Mesendoderm (in vitro differentiated cells): ENCODE measurements around the gene RGPD8.
"Not testable (repeated sequence)": the region's sequence is repeated elsewhere in the genome, so short reads cannot be mapped to it uniquely, and the experiment has no call there.

ENCODE experiments used
- DNase-seq: peaks from one replicate; pipeline ENCODE4 v3.0.0; 2013
- H2AK5ac ChIP-seq: 2 replicates; pipeline ENCODE4 v1.6.1; 2013; ENCODE audit warnings: low read length, inconsistent platforms
- H2BK120ac ChIP-seq: 2 replicates; pipeline ENCODE4 v1.6.1; 2013; ENCODE audit warnings: low read depth, mild to moderate bottlenecking, low read length, moderate library complexity, mixed read lengths
- H2BK15ac ChIP-seq: replicated peaks from 2 replicates; pipeline ENCODE4 v1.6.1; 2013; ENCODE audit warnings: low read depth, mild to moderate bottlenecking, moderate library complexity
- H2BK5ac ChIP-seq: 2 replicates; pipeline ENCODE4 v1.6.1; 2013; ENCODE audit warnings: low read length, inconsistent platforms
- H3K18ac ChIP-seq: 2 replicates; pipeline ENCODE4 v1.6.1; 2013; ENCODE audit warnings: mild to moderate bottlenecking, low read length, mixed read lengths
- H3K23ac ChIP-seq: one replicate; pipeline ENCODE4 v1.6.1; 2013; ENCODE audit warnings: low read length
- H3K27ac ChIP-seq: 2 replicates; pipeline ENCODE4 v1.5.1; 2013; ENCODE audit warnings: low read depth, mild to moderate bottlenecking, inconsistent platforms, low read length, moderate library complexity
- H3K27me3 ChIP-seq: 2 replicates; pipeline ENCODE4 v1.6.1; 2013; ENCODE audit warnings: low read length, control low read depth, mild to moderate bottlenecking, inconsistent platforms; ENCODE audit not compliant: insufficient read depth, poor library complexity
- H3K36me3 ChIP-seq: 2 replicates; pipeline ENCODE4 v1.6.1; 2013; ENCODE audit warnings: low read length, inconsistent platforms; ENCODE audit not compliant: control insufficient read depth, insufficient read depth
- H3K4ac ChIP-seq: one replicate; pipeline ENCODE4 v1.6.1; 2013; ENCODE audit warnings: low read depth, mild to moderate bottlenecking, low read length, moderate library complexity
- H3K4me1 ChIP-seq: 2 replicates; pipeline ENCODE4 v1.6.1; 2013; ENCODE audit warnings: low read depth, low read length, inconsistent platforms; ENCODE audit not compliant: control insufficient read depth
- H3K4me2 ChIP-seq: 2 replicates; pipeline ENCODE4 v1.6.1; 2013; ENCODE audit warnings: low read length
- H3K4me3 ChIP-seq: 2 replicates; pipeline ENCODE4 v1.5.1; 2013; ENCODE audit warnings: mild to moderate bottlenecking, low read length
- H3K56ac ChIP-seq: one replicate; pipeline ENCODE4 v1.6.1; 2013; ENCODE audit warnings: low read length
- H3K79me1 ChIP-seq: 2 replicates; pipeline ENCODE4 v1.6.1; 2013; ENCODE audit warnings: low read length, inconsistent platforms
- H3K79me2 ChIP-seq: 2 replicates; pipeline ENCODE4 v1.6.1; 2013; ENCODE audit warnings: mild to moderate bottlenecking, low read length; ENCODE audit not compliant: control insufficient read depth, insufficient read depth
- H3K9ac ChIP-seq: 2 replicates; pipeline ENCODE4 v1.6.1; 2013; ENCODE audit warnings: low read length, inconsistent platforms
- H4K5ac ChIP-seq: one replicate; pipeline ENCODE4 v1.6.1; 2013; ENCODE audit warnings: low read length
- H4K8ac ChIP-seq: one replicate; pipeline ENCODE4 v1.6.1; 2013; ENCODE audit warnings: low read depth, mild to moderate bottlenecking, control low read depth, low read length, moderate library complexity
- WGBS: extraction: QIAGEN DNeasy Blood & Tissue Kit; methylation state at CpG from one replicate; pipeline ENCODE4 v1.1.7; 2013; ENCODE audit warnings: low lambda C conversion rate, missing lambda C conversion rate; ENCODE audit not compliant: insufficient coverage; ENCODE audit errors: extremely low coverage; 5-methylcytosine and 5-hydroxymethylcytosine counted together

Gene RGPD8

DNA sequence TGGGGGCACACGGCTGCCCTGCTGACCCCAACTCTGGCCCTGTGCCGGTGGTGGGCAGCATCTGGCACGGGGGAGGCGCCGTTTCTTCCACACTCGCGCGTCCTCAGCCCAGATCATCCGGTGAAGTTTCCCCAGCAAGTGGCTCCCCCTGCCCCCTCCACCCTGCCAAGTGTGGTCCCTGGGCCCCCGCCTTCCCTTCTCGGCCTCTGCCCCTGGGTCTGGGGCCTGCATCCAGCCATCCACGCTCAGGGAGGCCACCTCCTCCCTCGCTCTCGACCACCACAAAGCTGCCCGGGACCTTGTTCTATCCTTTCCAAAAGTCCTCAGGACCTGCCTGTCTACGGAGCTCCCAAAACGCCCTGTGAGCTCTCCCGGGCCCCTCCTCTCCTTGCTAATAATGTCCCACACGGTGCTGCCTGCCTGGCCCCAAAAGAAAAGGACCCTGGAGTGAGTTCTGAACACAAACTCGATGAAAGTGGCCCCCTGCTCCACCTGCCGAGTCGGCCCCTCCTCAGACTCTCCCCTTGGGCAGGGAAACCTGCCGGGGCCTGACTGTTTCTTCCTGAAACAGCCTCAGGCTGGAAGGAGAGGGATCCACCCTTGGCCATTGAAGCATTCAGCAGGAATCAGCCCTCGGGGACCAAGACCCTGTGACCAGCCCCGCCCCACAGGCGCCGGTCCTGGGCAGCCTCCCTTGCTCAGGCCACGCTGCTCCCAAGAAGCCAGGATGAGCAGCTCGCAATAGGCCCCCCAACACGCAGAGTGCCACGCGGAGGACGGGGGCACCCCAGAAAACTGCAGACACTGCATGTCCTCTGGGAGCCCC lies 1.7 kb upstream of the RGPD8 start:
- H3K4ac ChIP-seq, H2BK120ac ChIP-seq, H3K56ac ChIP-seq, H3K18ac ChIP-seq, H3K9ac ChIP-seq, H3K36me3 ChIP-seq, H2BK15ac ChIP-seq, H3K4me2 ChIP-seq, DNase-seq, H2AK5ac ChIP-seq, H3K23ac ChIP-seq, H3K27ac ChIP-seq, H3K27me3 ChIP-seq, H3K4me3 ChIP-seq, H4K5ac ChIP-seq, H2BK5ac ChIP-seq, H4K8ac ChIP-seq, H3K4me1 ChIP-seq, H3K79me2 ChIP-seq, H3K79me1 ChIP-seq: not testable (repeated sequence)
- WGBS = no CpG with 5 or more reads among the region's 33 CpGs

DNA sequence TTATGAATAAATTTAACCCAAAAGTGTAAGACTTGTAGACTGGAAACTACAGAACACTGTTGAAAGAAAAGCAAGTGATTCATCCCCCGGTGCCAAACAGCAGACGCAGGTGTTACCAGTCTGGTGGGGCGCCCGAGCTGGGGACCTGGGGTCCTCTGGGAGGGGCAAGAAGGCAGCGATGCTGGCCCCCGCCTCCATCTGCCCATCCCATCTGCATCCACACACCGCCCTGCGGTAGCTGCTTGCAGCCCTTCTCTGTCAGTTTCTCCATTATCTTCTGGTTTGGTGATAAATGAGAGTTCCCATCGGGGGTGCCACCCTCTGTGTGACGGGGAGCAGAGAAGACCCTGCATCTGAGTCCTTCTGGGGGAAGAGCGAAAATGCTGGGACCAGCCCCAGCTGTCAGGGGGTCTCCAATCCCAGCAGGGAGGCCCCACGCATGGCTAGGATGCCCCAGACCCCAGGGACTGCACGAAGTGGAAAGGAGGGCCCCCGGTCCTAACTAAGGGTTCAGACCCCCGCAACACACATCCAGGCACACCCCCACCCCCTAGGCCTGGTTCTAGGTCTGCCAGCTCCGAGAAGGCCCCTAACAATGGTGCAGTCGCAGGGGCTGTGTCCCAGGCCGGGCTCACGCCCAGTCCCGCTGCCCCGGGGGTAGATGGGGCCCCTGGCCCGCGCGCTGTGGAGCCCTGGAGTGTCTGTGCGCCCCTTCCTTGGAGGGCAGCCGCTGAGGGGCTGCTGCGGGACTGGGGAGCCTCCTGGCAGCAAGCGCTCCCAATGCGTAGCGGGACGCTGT lies 686 bp upstream of the RGPD8 start:
- no peak for DNase-seq
- Histone ChIP-seq H3K79me1 (no peaks in the 10 kb centered on the region), H3K27ac (no peak overlapping the region), H2BK120ac (no peak overlapping the region), H3K23ac (no peak overlapping the region), H3K4me3 (no peak overlapping the region), H2AK5ac (no peak overlapping the region), H3K4me1 (no peaks in the 10 kb centered on the region), H3K56ac (no peak overlapping the region), H3K4ac (no peak overlapping the region), H4K5ac (no peak overlapping the region), H3K27me3 (no peaks in the 10 kb centered on the region), H3K4me2 (no peak overlapping the region), H3K9ac (no peak overlapping the region), H4K8ac (no peak overlapping the region), H3K36me3 (no peaks in the 10 kb centered on the region), H3K79me2 (no peaks in the 10 kb centered on the region), H3K18ac (no peak overlapping the region), H2BK5ac (no peak overlapping the region), H2BK15ac (no peak overlapping the region)
- WGBS = no CpG with 5 or more reads among the region's 31 CpGs

DNA sequence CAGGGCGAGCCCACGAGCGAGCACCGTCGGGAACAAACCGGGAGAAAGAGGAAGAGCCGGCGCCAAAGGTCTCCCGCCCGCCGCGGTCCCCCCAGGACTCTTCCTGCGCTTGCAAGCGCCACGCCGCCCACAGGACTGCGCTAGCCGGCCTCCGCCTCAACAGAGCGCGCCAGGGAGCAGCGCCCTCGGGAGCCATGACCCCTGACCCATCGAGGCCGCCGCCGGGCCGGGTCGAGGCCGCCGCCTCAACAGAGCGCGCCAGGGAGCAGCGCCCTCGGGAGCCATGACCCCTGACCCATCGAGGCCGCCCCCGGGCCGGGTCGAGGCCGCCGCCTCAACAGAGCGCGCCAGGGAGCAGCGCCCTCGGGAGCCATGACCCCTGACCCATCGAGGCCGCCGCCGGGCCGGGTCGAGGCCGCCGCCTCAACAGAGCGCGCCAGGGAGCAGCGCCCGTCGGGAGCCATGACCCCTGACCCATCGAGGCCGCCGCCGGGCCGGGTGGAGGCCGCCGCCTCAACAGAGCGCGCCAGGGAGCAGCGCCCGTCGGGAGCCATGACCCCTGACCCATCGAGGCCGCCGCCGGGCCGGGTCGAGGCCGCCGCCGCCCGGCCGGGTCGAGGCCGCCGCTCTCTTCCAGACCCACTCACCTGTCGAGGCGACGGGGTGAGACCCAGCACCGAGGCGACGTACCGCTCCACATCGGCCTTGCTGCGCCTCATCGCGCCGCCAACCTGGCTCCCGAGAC lies 538 bp downstream of the RGPD8 start:
- not testable (repeated sequence) for H3K9ac ChIP-seq, H3K27me3 ChIP-seq, H3K23ac ChIP-seq, H2BK120ac ChIP-seq, H4K8ac ChIP-seq, H3K4ac ChIP-seq, H2BK15ac ChIP-seq, H3K27ac ChIP-seq, H3K36me3 ChIP-seq, H3K4me3 ChIP-seq, H2BK5ac ChIP-seq, H2AK5ac ChIP-seq, H3K4me2 ChIP-seq, H3K18ac ChIP-seq, H4K5ac ChIP-seq, H3K4me1 ChIP-seq, H3K79me2 ChIP-seq, H3K79me1 ChIP-seq
- peak; percentile 21 for DNase-seq
- WGBS = no CpG with 5 or more reads among the region's 98 CpGs
- H3K56ac ChIP-seq = peak overlapping the region; percentile 56

DNA sequence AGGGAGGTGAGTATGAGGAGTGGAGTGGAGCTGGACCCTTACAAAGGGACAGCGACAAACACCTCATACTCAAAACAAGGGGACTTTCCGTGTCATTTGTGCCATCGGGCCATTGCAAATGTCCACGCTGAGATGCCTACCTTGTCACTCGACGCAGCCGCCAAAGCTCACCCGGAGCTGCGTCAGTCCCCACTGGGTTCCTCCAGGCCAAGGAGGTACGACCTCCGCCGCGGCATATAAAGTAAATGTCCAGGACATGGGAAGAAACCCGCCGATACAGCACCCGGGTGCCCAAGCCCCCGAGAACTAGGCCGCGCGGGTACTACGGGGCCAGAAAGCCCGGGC lies 1.1 kb downstream of the RGPD8 start:
- not testable (repeated sequence) for H3K4me3 ChIP-seq, H3K79me2 ChIP-seq, H3K56ac ChIP-seq, H4K5ac ChIP-seq, H2BK15ac ChIP-seq, H4K8ac ChIP-seq, H3K18ac ChIP-seq, DNase-seq, H3K79me1 ChIP-seq, H3K9ac ChIP-seq, H3K4me1 ChIP-seq, H3K23ac ChIP-seq, H3K4ac ChIP-seq, H2AK5ac ChIP-seq, H2BK120ac ChIP-seq, H3K27ac ChIP-seq, H2BK5ac ChIP-seq, H3K27me3 ChIP-seq, H3K4me2 ChIP-seq, H3K36me3 ChIP-seq
- no CpG with 5 or more reads among the region's 22 CpGs for WGBS

DNA sequence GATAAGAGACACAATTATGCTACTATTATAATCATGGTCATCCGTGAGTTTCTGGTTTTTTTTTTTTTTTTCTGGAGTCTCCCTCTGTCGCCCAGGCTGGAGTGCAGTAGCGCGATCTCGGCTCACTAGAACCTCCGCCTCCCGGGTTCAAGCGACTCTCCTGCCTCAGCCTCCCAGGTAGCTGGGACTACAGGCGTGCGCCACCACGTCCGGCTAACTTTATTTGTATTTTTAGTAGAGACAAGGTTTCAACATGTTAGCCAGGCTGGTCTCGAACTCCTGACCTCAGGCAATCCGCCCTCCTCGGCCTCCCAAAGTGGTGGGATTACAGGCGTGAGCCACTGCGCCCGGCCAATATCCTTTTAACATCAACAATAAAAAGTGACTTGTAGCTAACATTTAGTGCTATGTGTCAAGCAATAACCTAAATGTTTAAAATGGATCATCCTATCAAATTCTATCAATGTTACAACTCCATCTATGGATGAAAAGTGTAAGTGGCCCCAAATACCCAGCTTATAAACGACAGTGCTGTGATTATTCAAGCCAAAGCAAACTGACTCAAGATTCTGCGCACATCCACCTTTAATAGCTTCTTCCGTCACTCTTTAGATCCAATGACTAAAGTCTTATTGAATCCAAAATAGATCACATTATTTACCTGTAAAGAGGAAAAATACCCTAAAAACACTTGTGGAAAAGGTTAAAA lies 1.7 kb downstream of the RGPD8 start:
- not testable (repeated sequence) for H4K5ac ChIP-seq, H3K23ac ChIP-seq, H3K4me3 ChIP-seq, H3K27ac ChIP-seq, H3K56ac ChIP-seq, H3K36me3 ChIP-seq, H4K8ac ChIP-seq, H2BK120ac ChIP-seq, H3K9ac ChIP-seq, H2BK15ac ChIP-seq, H2BK5ac ChIP-seq, H3K18ac ChIP-seq, H3K4me1 ChIP-seq, H3K79me1 ChIP-seq, H3K4me2 ChIP-seq, H3K27me3 ChIP-seq, DNase-seq, H3K4ac ChIP-seq, H2AK5ac ChIP-seq, H3K79me2 ChIP-seq
- WGBS = no CpG with 5 or more reads among the region's 21 CpGs
